Fibroblast of peridontal ligament (primary cell): Measurements from ENCODE around the gene NME7.
"Not testable (repeated sequence)": the region's sequence is repeated elsewhere in the genome, so short reads cannot be mapped to it uniquely, and the experiment has no call there.

Experiments used
- DNase-seq: peaks from one replicate; pipeline ENCODE4 v3.0.0-alpha.2; 2010; ENCODE audit errors: extremely low read depth

The NME7 gene

DNA sequence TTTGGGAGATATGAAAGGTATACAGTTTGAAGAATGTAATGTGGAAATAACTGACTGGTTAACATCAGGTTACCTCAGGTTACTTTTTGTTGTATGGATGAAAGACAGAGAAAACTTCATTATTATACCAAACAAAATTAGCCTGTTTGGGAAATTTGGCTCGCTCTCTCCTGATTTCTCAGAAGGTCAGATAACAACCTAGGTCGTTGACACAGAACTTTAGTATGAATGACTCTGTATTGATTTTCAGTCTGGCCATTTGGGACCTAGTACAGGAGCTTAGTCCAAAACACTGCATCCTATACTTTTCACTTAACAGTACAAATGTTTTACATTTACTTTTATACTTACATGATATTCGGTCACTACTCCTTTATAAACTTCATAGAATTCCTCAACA, 132.8 kb downstream of the NME7 start:
- DNase-seq = no peak

DNA sequence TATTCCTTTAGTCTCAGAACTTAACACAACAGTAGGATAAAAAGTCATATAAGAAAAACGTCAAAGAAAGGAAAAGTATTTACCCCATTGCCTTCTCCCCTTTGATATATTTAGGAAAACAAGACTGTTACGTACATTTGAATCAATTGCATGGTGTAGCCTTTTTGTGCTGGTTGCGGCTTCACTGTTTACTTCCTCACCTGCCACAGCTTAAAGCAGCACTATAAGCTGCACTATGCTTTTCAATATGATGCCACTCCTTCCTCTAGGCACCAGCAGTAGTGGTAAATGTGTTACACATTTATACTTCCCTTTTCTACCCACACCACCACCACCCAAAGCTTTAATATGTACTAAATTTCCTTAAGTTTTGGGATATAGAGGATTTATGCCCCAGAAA, 150.0 kb downstream of the NME7 start:
- DNase-seq = no peak

DNA sequence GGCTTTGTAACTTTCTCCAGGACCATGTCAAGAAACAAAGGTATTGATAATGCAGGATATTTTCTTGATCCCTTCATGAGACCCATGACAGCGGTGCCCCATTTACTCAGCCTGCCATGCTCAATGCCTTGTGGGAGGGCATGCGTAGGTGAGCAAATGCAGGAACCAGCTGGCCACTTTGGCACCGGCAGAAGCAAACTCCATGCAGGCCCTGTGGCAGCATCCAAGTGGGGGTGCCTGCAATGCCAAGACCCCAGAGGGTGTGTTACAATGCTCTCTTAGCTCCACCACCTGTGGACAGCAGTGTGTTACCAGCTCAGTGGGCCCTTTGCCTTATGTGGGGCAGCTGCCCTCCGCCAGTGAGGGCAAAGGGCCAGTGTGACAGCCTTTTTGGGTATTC, 153.0 kb downstream of the NME7 start:
- no peak for DNase-seq

DNA sequence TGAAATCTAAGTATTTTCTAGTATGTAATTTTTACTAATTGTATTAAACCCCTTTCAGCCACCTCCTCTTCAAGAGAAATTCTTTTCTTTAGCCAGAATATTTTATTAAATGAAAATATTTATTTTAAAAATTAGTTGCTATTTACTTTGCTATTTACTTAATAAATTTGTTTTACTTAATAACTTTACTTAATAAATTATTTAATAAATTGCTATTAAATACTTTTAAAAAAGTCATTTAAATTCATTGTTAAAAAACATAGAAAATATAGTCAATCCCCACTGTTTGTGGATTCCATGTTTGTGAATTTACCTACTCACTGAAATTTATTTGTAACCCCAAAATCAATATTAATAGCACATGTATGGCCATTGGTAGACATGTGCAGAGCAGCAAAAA, 155.5 kb downstream of the NME7 start:
- no peak for DNase-seq

DNA sequence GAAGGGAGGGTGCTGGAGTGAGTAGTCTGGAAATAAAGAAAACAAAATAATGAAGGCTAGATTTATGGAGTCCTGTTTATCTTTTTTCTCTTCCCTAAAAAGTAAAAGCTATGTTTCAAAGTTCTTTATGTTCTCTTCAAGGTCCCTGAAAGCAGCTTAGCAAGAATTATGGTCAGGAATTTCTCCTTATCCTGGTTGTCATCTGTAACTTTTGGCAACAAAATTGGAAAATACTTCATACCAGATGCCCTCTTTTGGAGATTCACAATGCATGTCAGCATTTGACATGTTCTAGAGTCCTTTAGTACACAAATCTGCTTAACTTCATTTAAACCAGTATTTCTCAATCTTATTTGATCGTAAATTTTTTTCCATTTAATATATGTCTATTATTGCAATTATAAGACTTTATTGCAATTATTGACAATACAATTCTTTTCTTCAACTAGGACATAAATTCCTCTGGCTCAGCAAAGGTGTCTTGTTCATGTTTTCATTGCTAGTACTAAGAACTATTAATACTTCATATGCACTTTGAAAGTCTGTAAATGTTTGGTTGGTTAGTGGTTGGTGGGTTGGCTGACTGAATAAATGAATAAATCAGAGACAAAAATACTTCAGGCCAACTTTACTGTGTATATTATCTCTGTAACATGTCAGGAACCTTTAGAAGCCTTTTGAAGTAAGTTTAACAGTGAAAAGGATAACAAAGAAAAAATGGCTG, 159.6 kb downstream of the NME7 start:
- peak; percentile 5 for DNase-seq

DNA sequence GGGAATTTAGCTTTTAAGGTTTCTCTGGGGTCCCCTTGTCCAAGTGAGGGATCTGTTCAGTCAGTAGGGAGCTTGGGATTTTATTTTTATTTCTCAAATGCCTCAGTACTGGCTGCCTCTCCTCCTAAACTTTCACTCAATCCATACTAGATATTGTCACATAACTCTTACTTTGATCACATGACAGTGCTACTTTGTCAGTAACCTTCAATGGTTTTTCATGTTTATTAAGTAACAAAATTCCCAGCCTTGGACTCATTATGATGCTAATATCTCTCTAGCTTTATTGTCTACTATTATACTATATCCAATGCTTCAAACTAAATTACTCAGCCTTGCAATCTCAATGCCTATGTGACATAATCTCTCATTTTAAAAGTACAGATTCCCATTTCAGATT, 163.4 kb downstream of the NME7 start:
- no peak for DNase-seq

DNA sequence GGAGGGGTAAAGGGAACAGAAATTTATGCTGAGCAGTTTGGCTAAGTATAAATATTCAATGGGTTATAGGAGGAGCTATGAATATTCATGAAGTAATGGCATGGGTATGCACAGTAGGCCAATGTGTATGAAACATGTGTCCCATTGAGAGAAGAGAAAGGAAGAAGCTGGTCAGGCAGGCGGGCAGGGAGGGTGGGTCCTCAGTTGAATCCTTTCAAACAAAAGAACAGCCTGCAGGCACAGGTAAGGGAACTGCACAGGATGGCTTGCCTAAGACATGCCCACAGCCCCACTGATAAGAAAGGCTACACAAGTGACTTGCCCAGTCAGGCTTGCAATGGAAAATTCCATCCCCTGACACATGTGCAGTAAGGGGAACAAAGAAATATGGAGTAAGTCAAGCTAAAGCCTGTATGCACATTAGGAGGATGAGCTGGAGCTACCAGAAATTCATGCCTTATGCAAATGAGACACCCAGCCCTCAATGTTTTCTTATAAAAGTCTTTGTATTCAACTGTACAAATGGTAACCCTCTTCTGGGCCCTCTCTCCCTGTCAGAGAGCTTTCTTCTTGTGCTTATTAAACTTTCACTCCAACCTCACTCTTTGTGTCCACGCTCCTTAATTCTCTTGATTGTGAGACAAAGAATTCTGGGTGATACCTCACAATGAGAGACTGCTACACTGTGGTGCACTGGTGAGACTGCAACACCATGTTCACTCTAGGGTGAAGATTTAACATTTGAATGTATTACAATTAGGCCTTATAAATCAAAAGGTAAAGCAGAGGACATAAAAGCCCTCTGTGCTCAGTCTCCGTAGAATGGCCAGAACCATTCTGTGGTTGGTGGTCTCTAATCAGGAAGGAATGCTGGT, 164.6 kb downstream of the NME7 start:
- no peak for DNase-seq

DNA sequence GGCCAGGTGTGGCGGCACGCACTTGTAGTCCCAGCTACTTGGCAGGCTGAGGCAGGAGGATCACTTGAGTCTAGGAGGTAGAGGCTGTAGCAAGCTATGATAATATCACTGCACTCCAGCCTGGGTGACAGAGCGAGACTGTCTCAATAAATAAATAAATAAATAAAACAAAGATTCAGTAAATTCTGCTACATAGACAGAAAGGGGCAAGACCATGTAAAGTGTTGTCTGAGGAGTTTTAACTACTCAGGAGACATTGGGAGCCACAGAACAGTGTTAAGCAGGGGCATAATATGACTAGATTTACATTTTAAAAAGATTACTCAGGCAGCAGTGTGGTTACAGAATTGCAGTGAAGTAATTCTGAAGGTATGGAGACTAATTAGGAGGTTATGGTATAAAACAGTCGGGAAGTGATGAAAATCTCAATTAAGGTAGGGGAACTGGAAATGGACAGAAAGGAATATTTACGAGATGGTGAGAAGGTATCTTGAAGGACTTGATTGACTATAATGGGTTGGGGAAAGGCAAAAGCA, 166.4 kb downstream of the NME7 start:
- DNase-seq = peak; percentile 63

DNA sequence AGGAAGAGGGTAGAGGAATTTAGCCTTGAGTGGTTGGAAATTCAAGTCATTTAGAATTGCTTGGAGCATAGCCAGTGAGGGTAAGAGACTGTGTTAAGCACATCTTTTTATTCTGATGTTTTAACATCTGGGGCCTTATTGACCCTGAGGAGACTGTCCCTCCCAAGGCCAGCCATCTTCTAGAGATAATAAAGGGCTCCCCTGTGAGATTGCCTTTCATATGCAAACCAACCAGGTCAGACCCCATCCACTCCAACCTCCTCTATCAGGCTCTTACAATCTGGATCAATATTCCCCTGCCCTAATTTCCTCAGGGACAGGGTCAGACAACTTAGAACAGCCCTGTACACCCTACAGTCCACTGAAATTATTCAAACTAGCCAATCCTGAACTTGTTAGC, 167.3 kb downstream of the NME7 start:
- no peak for DNase-seq

DNA sequence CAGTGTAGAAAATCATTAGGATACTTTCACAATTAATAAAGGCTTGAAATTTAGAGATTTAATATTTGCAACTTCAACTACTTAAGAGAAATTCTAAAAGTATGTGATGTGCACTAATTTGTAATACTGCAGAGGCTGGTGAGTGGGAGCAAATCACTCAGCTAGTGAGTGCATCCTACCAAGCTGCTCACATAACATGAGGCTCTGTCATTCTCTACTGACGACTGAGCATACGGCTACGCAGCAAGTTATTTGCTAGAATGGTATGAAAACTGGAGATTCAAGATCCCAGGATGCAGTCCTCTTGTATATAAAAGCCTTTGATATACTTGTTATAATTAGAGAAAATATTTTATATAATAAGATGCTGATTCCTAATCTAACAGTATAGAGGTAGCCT, 171.0 kb downstream of the NME7 start:
- no peak for DNase-seq

DNA sequence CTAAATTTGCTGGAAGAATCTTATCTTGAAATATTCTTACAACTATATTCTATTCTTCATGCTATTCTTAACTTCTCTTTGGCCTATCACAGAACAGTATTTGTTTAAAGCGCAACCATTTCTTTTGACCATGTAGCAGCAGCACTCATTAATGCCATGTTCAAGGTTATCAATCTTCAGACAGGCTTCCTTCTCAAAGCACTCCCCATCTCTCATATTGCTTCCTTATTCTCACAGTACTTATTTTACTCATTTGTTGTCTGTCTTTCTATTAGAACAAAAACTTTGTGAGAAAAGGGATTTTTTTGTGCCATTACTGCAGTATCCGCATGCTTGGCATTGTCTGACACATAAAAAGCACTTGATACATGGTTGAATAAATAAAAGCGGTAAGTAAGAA, 171.4 kb downstream of the NME7 start:
- DNase-seq = no peak

DNA sequence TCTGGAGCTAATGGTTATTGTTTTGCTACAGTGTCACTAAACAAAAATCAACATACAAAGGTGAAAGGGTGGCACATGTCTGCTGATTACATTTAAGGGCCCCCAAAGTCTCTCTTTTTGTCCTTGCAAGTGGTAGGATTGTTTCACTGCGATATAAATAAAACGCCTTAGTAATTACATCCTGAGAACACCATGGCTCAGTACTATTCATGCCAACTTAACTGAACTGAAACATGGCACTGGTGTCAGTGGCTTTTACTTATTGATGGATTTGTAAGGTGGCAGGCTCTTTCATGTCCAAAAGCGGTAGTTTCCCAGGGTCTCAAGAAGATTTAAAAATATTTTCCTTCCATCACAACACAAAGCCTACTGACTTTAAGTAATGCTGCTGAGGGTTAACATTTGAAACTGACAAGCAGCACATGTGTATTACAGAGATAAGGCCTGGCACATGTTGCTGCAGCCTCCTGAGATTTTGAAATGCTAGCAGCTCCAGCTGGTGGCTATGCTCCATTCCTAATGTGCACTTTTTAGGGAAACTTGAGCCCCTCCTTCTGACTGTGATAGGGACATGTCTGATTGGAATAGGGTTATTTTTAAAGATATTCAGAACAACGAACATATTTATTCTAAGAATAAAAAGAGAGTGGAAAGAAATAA, 174.3 kb downstream of the NME7 start:
- DNase-seq = peak; percentile 27

DNA sequence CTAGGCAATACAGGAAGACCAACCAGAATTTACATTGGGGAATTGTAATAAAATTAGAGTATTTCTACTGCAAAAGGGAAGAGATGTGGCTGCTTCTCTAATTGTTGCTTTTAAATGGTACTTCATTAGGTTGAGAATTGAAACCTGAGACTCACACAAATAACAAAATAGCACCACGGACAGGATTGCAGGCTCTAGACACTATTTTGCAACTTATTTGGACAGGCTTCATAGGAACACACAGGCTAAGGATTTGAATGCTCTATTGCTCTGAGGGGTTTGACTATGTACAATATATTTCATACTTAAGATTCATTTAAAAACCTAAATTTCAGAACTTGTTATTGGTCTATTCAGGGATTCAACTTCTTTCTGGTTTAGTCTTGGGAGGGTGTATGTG, 181.5 kb downstream of the NME7 start:
- no peak for DNase-seq

DNA sequence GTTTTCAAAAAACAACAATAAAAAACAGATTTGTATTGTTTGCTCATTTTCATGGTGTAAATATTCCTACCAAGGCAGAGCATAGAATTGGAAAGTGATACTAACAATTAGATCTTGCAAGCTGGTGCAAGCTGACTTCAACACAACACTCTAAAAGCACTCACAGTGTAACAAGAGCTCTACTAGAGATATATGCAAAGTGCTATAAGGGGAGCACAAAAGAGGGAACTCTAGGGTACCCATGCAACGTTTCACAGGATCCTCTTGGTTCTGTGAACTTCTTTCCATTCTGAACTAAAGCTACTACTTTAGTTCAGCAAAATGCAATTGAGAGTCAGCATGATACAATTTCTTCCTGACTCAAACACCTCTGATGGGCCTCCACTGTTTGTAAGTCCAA, 182.8 kb downstream of the NME7 start:
- DNase-seq = no peak

DNA sequence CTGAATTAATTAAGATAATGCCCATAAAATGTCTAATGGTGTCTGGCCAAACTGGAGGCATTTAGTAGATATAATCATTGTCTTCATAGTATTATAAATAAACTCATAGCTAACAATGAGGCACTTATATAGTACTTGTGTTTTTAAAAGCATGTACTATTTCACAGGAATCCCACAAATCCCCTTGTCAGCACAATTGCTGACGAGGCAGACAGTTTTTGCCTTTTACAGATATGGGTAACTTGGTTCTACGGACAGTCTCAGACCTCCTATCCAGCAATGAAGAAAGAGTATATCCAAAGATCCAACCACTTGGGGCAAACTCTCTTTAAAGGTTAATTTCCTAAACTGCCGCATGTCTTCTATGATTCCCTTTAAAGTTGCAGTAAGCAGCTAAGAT, 187.4 kb downstream of the NME7 start:
- DNase-seq = no peak

DNA sequence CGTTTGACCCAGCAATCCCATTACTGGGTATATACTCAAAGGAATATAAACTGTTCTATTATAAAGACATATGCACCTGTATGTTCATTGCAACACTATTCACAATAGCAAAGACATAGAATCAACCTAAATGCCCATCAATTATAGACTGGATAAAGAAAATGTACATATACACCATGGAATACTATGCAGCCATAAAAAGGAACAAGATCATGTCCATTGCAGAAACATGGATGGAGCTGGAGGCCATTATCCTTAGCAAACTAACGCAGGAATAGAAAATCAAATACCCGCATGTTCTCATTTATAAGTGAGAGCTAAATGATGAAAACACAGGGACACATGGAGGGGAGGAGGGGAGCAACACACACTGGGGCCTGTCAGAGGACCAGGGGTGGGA, 188.2 kb downstream of the NME7 start:
- DNase-seq = not testable (repeated sequence)

DNA sequence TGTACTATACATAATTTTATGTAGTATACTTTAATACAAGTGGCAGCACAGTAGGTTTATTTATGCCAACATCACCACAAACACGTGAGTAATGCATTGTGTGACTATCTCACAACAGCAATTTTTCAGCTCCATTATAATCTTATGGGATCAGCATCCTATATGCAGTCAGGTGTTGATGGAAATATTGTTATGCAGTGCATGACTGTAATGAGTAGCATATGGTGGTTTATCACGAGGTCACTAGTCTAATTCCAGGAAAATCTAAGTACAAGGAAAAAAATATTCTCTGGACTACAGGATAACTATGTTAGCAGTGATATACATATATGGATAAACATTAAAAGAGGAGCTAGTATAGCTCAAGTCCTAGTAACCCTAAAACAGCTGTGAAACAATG, 192.1 kb downstream of the NME7 start:
- no peak for DNase-seq

DNA sequence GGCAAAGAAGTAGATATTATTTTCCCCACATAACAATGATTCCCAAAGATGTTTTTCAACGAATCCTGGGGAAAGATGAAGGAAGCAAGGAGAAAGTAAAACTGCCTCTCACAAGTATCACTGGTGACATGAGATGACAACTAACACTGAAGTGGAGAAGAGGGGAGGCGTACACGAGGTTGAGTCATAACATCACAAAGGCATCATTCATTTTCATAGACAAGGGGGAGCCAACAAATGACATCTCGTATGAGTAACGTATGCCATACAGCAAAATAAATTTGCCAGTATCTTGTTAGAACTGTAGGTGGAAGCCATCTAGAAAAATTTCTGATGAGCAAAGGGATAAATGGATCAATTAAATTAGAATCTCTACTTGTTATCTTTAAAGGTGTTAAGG, 204.5 kb downstream of the NME7 start:
- DNase-seq = peak; percentile 10

DNA sequence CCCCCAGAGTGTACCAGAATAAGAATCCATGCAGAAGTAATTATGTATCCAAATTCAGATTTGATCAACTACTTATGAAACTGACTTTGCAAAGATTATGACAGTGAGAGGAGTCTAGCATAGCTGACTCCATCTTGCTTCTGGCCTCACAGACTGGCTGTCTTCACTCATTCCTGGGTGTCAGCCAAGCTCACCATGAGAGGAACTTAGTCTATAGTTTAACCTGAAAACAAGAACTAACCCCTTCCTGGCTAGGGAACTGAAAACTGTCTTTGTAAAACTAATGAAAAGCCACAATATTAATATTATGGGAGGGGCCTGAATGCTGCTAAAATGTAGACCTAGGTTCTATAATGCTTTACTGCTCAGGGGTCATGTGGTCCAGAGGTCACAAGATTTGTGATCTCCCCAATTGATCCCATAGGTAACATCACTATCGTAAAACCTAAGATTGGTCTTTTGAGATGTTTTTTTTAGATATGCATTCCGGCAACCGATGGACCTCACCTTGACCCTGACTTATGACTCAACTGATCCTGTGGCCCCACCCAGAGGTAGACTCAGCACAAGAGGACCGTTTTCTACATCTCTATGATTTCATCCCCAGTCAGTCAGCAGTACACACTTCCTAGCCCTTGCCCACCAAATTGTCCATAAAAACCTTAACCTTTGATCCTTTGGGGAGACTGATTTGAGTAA, 206.0 kb downstream of the NME7 start:
- no peak for DNase-seq

DNA sequence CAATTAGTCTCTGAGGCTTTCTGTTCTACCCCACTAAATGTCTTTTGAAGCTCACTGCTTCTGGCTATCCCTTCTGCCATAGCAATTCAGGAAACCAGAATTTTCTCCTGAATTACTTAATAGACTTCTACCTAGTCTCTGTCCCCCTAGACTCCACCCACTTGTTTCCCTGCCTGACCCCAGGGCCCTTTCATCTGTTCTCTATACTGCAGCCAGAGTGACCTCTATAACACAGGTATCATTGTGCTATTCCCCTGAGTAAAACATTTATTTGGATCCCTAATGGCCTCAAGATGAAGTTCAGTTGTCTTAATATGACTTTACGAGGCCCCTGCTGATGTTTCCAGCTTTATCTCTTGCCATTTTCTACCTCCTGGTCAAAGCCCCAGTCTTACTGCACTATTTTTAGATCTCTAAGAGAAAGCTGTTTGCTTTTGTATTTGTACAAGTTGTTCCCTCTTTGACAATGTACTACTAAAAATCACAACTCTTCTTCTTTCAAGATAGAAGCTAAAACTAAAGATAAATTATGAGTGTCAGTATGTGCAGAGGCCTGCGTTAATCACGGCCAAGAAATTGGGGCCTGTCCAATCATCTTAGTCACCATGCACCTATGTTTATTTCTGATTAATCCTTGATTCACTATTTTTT, 206.6 kb downstream of the NME7 start:
- no peak for DNase-seq

DNA sequence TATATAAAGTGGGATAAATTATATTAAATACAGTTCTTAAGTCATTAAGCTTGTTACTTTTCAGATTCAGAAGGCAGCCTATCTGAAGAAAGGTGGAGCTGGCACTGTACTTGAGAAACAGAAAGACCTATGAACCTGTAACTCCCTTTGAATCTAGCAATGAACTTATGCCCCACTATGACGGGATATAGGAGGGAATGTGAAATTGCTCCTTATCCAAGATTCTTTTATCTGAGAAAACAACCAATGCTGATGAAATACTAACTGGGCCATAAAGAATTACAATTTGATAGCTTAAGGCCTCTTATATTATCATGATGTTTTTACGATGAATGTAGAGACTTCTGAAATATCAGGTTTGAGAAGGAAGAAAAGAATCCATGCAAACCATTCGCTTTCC, 211.0 kb downstream of the NME7 start:
- no peak for DNase-seq
